NT2/D1 (cell line): ENCODE measurements around the gene SLC8A1.

Experiments
- DNase-seq: peaks from one replicate; pipeline ENCODE4 v3.0.0-alpha.2; 2011; ENCODE audit warnings: low read depth, low spot score
- H3K27me3 ChIP-seq: 2 replicates; pipeline ENCODE4 v1.6.0; 2011; ENCODE audit warnings: mild to moderate bottlenecking; ENCODE audit not compliant: insufficient read length, insufficient read depth
- H3K36me3 ChIP-seq: 2 replicates; pipeline ENCODE4 v1.6.1; 2011; ENCODE audit warnings: mild to moderate bottlenecking, low read length, mixed read lengths; ENCODE audit not compliant: insufficient read depth, insufficient read length
- H3K4me1 ChIP-seq: 2 replicates; pipeline ENCODE4 v1.5.1; 2011; ENCODE audit not compliant: insufficient read depth, insufficient read length
- H3K4me3 ChIP-seq: 2 replicates; pipeline ENCODE4 v1.5.1; 2011; ENCODE audit warnings: low read depth; ENCODE audit not compliant: insufficient read length
- H3K9ac ChIP-seq: 2 replicates; pipeline ENCODE4 v1.6.0; 2011; ENCODE audit warnings: low read depth; ENCODE audit not compliant: insufficient read length
- H3K9me3 ChIP-seq: 2 replicates; pipeline ENCODE4 v1.5.1; 2011; ENCODE audit warnings: mild to moderate bottlenecking, low read length; ENCODE audit not compliant: insufficient read depth
- SUZ12 ChIP-seq: IDR thresholded peaks from 2 replicates; pipeline ENCODE4 v1.6.1; 2011; ENCODE audit not compliant: insufficient read length, insufficient read depth; ENCODE audit errors: extremely low read depth
- YY1 ChIP-seq: IDR thresholded peaks from 2 replicates; pipeline ENCODE4 v1.6.1; 2011; ENCODE audit not compliant: insufficient read length, insufficient read depth
- ZNF274 ChIP-seq: IDR thresholded peaks from 2 replicates; pipeline ENCODE4 v1.6.1; 2011; ENCODE audit warnings: mild to moderate bottlenecking, low read depth, low read length

SLC8A1 gene

GRCh38 chr2:40273734-40274182 lies 178.1 kb downstream of the SLC8A1 start:
- TF ChIP-seq YY1 (no peak), ZNF274 (no peak), SUZ12 (no peak)
- Histone ChIP-seq H3K4me3 (no peak overlapping the region), H3K27me3 (no peaks in the 10 kb centered on the region), H3K4me1 (no peaks in the 10 kb centered on the region), H3K9me3 (no peaks in the 10 kb centered on the region), H3K36me3 (no peaks in the 10 kb centered on the region), H3K9ac (no peak overlapping the region)
- no peak for DNase-seq

- DNase-seq = no peak
Observed at GRCh38 chr2:40271094-40271493, 180.8 kb downstream of the SLC8A1 start.

GRCh38 chr2:40270372-40270771 lies 181.5 kb downstream of the SLC8A1 start:
- TF ChIP-seq SUZ12 (no peak), YY1 (no peak), ZNF274 (no peak)
- Histone ChIP-seq H3K9ac (no peak overlapping the region), H3K36me3 (no peaks in the 10 kb centered on the region), H3K4me1 (no peaks in the 10 kb centered on the region), H3K9me3 (no peaks in the 10 kb centered on the region), H3K4me3 (no peak overlapping the region), H3K27me3 (no peaks in the 10 kb centered on the region)
- DNase-seq = no peak

More at GRCh38 chr2:40271094-40271493, 180.8 kb downstream of the SLC8A1 start:
- H3K9ac ChIP-seq = no peak overlapping the region
- TF ChIP-seq SUZ12 (no peak), YY1 (no peak), ZNF274 (no peak)
- H3K4me3 ChIP-seq = no peak overlapping the region
- no peaks in the 10 kb centered on the region for H3K9me3 ChIP-seq
- H3K36me3 ChIP-seq = no peaks in the 10 kb centered on the region
- no peaks in the 10 kb centered on the region for H3K27me3 ChIP-seq
- H3K4me1 ChIP-seq = no peaks in the 10 kb centered on the region

GRCh38 chr2:40268566-40268965 lies 183.3 kb downstream of the SLC8A1 start:
- Histone ChIP-seq H3K27me3 (no peaks in the 10 kb centered on the region), H3K9ac (no peak overlapping the region), H3K4me3 (no peak overlapping the region), H3K9me3 (no peaks in the 10 kb centered on the region), H3K4me1 (no peaks in the 10 kb centered on the region), H3K36me3 (no peaks in the 10 kb centered on the region)
- TF ChIP-seq SUZ12 = no peak
- no peak for TF ChIP-seq YY1
- TF ChIP-seq ZNF274 = no peak
- DNase-seq = no peak

GRCh38 chr2:40266201-40266600 lies 185.7 kb downstream of the SLC8A1 start:
- Histone ChIP-seq H3K9me3 (no peaks in the 10 kb centered on the region), H3K9ac (no peak overlapping the region), H3K4me1 (no peaks in the 10 kb centered on the region), H3K27me3 (no peaks in the 10 kb centered on the region), H3K4me3 (no peak overlapping the region), H3K36me3 (no peaks in the 10 kb centered on the region)
- DNase-seq = no peak
- no peak for TF ChIP-seq YY1
- no peak for TF ChIP-seq ZNF274
- TF ChIP-seq SUZ12 = no peak

GRCh38 chr2:40265602-40266001 lies 186.3 kb downstream of the SLC8A1 start:
- DNase-seq = no peak
- no peaks in the 10 kb centered on the region for H3K4me1 ChIP-seq
- no peak overlapping the region for H3K4me3 ChIP-seq
- H3K36me3 ChIP-seq = no peaks in the 10 kb centered on the region
- no peak overlapping the region for H3K9ac ChIP-seq
- no peaks in the 10 kb centered on the region for H3K9me3 ChIP-seq
- H3K27me3 ChIP-seq = no peaks in the 10 kb centered on the region
- TF ChIP-seq SUZ12 (no peak), YY1 (no peak), ZNF274 (no peak)

GRCh38 chr2:40261042-40261441 lies 190.8 kb downstream of the SLC8A1 start:
- no peak for DNase-seq
- Histone ChIP-seq H3K36me3 (no peaks in the 10 kb centered on the region), H3K9ac (no peak overlapping the region), H3K4me3 (no peak overlapping the region), H3K9me3 (no peaks in the 10 kb centered on the region), H3K27me3 (no peaks in the 10 kb centered on the region), H3K4me1 (no peaks in the 10 kb centered on the region)
- TF ChIP-seq SUZ12 (no peak), ZNF274 (no peak), YY1 (no peak)

- no peaks in the 10 kb centered on the region for H3K36me3 ChIP-seq
- no peaks in the 10 kb centered on the region for H3K9me3 ChIP-seq
- no peak overlapping the region for H3K9ac ChIP-seq
- no peak for TF ChIP-seq ZNF274
- no peak for TF ChIP-seq YY1
- no peak for TF ChIP-seq SUZ12
- no peak overlapping the region for H3K4me3 ChIP-seq
- no peaks in the 10 kb centered on the region for H3K4me1 ChIP-seq
- no peaks in the 10 kb centered on the region for H3K27me3 ChIP-seq
- DNase-seq = no peak
Observed at GRCh38 chr2:40260437-40260836, 191.5 kb downstream of the SLC8A1 start.
